CD4-positive, alpha-beta memory T cell (primary cell): Measurements from ENCODE around the gene PTPRG. TPM values are rescaled to one million over a fixed set of nuclear protein-coding genes. Genes with fewer than 3 reads are reported as not detected.

ENCODE experiments used
- CTCF ChIA-PET: fragments of 350-600 bp; sonication (Branson Sonifier 250); formaldehyde crosslinking; loops from one replicate; lab custom pipeline; 2021; ENCODE audit warnings: inconsistent platforms; ENCODE audit not compliant: partially characterized antibody; lab: Charles Lee
- POLR2A ChIA-PET: fragments of 350-600 bp; sonication (Branson Sonifier 250); formaldehyde crosslinking; loops from one replicate; lab custom pipeline; 2021; ENCODE audit not compliant: partially characterized antibody; lab: Charles Lee
- DNase-seq, 5 donors: peaks; one replicate each; pipeline versions ENCODE4 v3.0.0 to v3.0.0-alpha.2; 2020 to 2022; ENCODE audit warnings: mixed read lengths in 1 of 5
- H3K27ac ChIP-seq: one replicate; pipeline ENCODE4 v1.7.0; 2013; ENCODE audit warnings: low read depth, low read length
- H3K27me3 ChIP-seq: 2 replicates; pipeline ENCODE4 v1.7.0; 2013; ENCODE audit warnings: mild to moderate bottlenecking, low read length, moderate library complexity; ENCODE audit not compliant: insufficient read depth
- H3K36me3 ChIP-seq: 2 replicates; pipeline ENCODE4 v1.7.0; 2013; ENCODE audit warnings: mild to moderate bottlenecking, low read length, moderate library complexity; ENCODE audit not compliant: insufficient read depth
- H3K4me1 ChIP-seq: 2 replicates; pipeline ENCODE4 v1.7.0; 2013; ENCODE audit warnings: mild to moderate bottlenecking, low read length, moderate library complexity; ENCODE audit not compliant: insufficient read depth
- H3K4me3 ChIP-seq, 2 donors: one replicate each; pipeline ENCODE4 v1.7.0; 2013; ENCODE audit warnings: low read length in 2 of 2, mild to moderate bottlenecking in 1 of 2
- H3K9me3 ChIP-seq, 2 donors: one replicate each; pipeline ENCODE4 v1.7.0; 2013; ENCODE audit warnings: low read length in 2 of 2, control low read depth in 1 of 2; ENCODE audit not compliant: control insufficient read depth in 1 of 2
- H3K27ac Mint-ChIP-seq, 7 donors: one replicate each; pipeline ENCODE4 v1.8.0; 2020 to 2021; ENCODE audit warnings: mixed read lengths in 7 of 7, mild to moderate bottlenecking in 6 of 7, inconsistent platforms in 3 of 7, moderate library complexity in 3 of 7
- H3K27me3 Mint-ChIP-seq, 2 donors: one replicate each; pipeline ENCODE4 v1.8.0; 2020 to 2021; ENCODE audit warnings: mixed read lengths in 2 of 2
- H3K36me3 Mint-ChIP-seq, 2 donors: one replicate each; pipeline ENCODE4 v1.8.0; 2020 to 2021; ENCODE audit warnings: mixed read lengths in 2 of 2, inconsistent platforms in 1 of 2, mild to moderate bottlenecking in 1 of 2
- H3K4me1 Mint-ChIP-seq, 4 donors: one replicate each; pipeline ENCODE4 v1.8.0; 2020 to 2021; ENCODE audit warnings: mixed read lengths in 4 of 4, mild to moderate bottlenecking in 1 of 4
- H3K4me3 Mint-ChIP-seq, 8 donors: one replicate each; pipeline ENCODE4 v1.8.0; 2020 to 2021; ENCODE audit warnings: mixed read lengths in 8 of 8, mild to moderate bottlenecking in 7 of 8, moderate library complexity in 6 of 8, inconsistent platforms in 3 of 8
- H3K9me3 Mint-ChIP-seq, 8 donors: one replicate each; pipeline ENCODE4 v1.8.0; 2020 to 2021; ENCODE audit warnings: mixed read lengths in 8 of 8, mild to moderate bottlenecking in 5 of 8, inconsistent platforms in 3 of 8, moderate library complexity in 1 of 8
- intact Hi-C: fragments of 100-400 bp; cut with micrococcal nuclease; formaldehyde crosslinking; loops from one replicate; pipeline ENCODE4 v1.15.1; 2023
- polyA plus RNA-seq, 2 donors: library from polyadenylated mRNA; unstranded; fragments of 300-500 nt; fragmentation: Illumina TruSeq; gene quantifications; one replicate each; pipeline ENCODE4 v1.2.3, GENCODE V29; 2021
- total RNA-seq, 2 experiments: library from RNA; stranded (reverse); gene quantifications; one replicate each; pipeline ENCODE4 v1.2.3, GENCODE V29; 2021

The PTPRG gene
- total and polyA plus RNA-seq, 4 experiments from 2014 or later, result not detected

GRCh38 chr3:62151591-62151990 is 590.2 kb downstream of the PTPRG start:
- no peak overlapping the region for H3K27ac ChIP-seq
- CTCF ChIA-PET, result no interaction called here
- no peak overlapping the region for H3K27ac Mint-ChIP-seq
- H3K27me3 Mint-ChIP-seq, result no peaks in the 10 kb centered on the region
- no peak overlapping the region for H3K4me3 Mint-ChIP-seq
- POLR2A ChIA-PET, result no interaction called here
- H3K9me3 Mint-ChIP-seq, result peaks cover 0 to 3% (median 0%) of the 10 kb centered on the region in 8 donors
- H3K36me3 Mint-ChIP-seq, result no peaks in the 10 kb centered on the region
- H3K9me3 ChIP-seq, result no peaks in the 10 kb centered on the region
- H3K27me3 ChIP-seq, result no peaks in the 10 kb centered on the region
- intact Hi-C loops, result no loop called here
- DNase-seq, result no peak
- no peaks in the 10 kb centered on the region for H3K4me1 ChIP-seq
- no peaks in the 10 kb centered on the region for H3K36me3 ChIP-seq
- no peaks in the 10 kb centered on the region for H3K4me1 Mint-ChIP-seq
- no peak overlapping the region for H3K4me3 ChIP-seq

- intact Hi-C loops, result no loop called here
Observed at GRCh38 chr3:62153231-62153630, 591.9 kb downstream of the PTPRG start.

GRCh38 chr3:62154457-62155148 is 593.2 kb downstream of the PTPRG start:
- Mint-ChIP-seq H3K27ac (no peak overlapping the region), H3K9me3 (peaks cover 0 to 3% (median 0%) of the 10 kb centered on the region in 8 donors), H3K27me3 (no peaks in the 10 kb centered on the region), H3K36me3 (no peaks in the 10 kb centered on the region), H3K4me3 (no peak overlapping the region), H3K4me1 (no peaks in the 10 kb centered on the region)
- no peak for DNase-seq
- Histone ChIP-seq H3K9me3 (no peaks in the 10 kb centered on the region), H3K4me3 (no peak overlapping the region), H3K27ac (no peak overlapping the region), H3K36me3 (no peaks in the 10 kb centered on the region), H3K4me1 (no peaks in the 10 kb centered on the region), H3K27me3 (no peaks in the 10 kb centered on the region)
- intact Hi-C loops, result no loop called here
- ChIA-PET CTCF (no interaction called here), POLR2A (no interaction called here)

More at GRCh38 chr3:62153231-62153630, 591.9 kb downstream of the PTPRG start:
- Histone ChIP-seq H3K36me3 (no peaks in the 10 kb centered on the region), H3K27me3 (no peaks in the 10 kb centered on the region), H3K4me1 (no peaks in the 10 kb centered on the region), H3K9me3 (no peaks in the 10 kb centered on the region), H3K27ac (no peak overlapping the region), H3K4me3 (no peak overlapping the region)
- no peak for DNase-seq
- ChIA-PET CTCF (no interaction called here), POLR2A (no interaction called here)
- H3K4me3 Mint-ChIP-seq, result no peak overlapping the region
- H3K9me3 Mint-ChIP-seq, result peaks cover 0 to 3% (median 0%) of the 10 kb centered on the region in 8 donors
- H3K4me1 Mint-ChIP-seq, result no peaks in the 10 kb centered on the region
- no peaks in the 10 kb centered on the region for H3K27me3 Mint-ChIP-seq
- no peaks in the 10 kb centered on the region for H3K36me3 Mint-ChIP-seq
- no peak overlapping the region for H3K27ac Mint-ChIP-seq

GRCh38 chr3:62159056-62159708 is 597.8 kb downstream of the PTPRG start:
- intact Hi-C loops, result no loop called here
- H3K4me3 ChIP-seq, result no peak overlapping the region
- no peaks in the 10 kb centered on the region for H3K27me3 ChIP-seq
- Mint-ChIP-seq H3K36me3 (no peaks in the 10 kb centered on the region), H3K27ac (no peak overlapping the region), H3K4me3 (no peak overlapping the region), H3K27me3 (no peaks in the 10 kb centered on the region), H3K9me3 (peaks cover 0 to 3% (median 0%) of the 10 kb centered on the region in 8 donors), H3K4me1 (no peaks in the 10 kb centered on the region)
- ChIA-PET POLR2A (no interaction called here), CTCF (no interaction called here)
- H3K9me3 ChIP-seq, result no peaks in the 10 kb centered on the region
- no peak overlapping the region for H3K27ac ChIP-seq
- DNase-seq, result no peak
- H3K36me3 ChIP-seq, result no peaks in the 10 kb centered on the region
- H3K4me1 ChIP-seq, result no peaks in the 10 kb centered on the region

- DNase-seq, result no peak
- H3K4me3 Mint-ChIP-seq, result no peak overlapping the region
- CTCF ChIA-PET, result no interaction called here
- H3K4me1 Mint-ChIP-seq, result no peaks in the 10 kb centered on the region
- no peaks in the 10 kb centered on the region for H3K36me3 ChIP-seq
- H3K36me3 Mint-ChIP-seq, result no peaks in the 10 kb centered on the region
- H3K9me3 ChIP-seq, result no peaks in the 10 kb centered on the region
- H3K27ac ChIP-seq, result no peak overlapping the region
- H3K4me3 ChIP-seq, result no peak overlapping the region
- no peak overlapping the region for H3K27ac Mint-ChIP-seq
- H3K27me3 Mint-ChIP-seq, result no peaks in the 10 kb centered on the region
- peaks cover 0 to 3% (median 0%) of the 10 kb centered on the region in 8 donors for H3K9me3 Mint-ChIP-seq
- H3K27me3 ChIP-seq, result no peaks in the 10 kb centered on the region
- no peaks in the 10 kb centered on the region for H3K4me1 ChIP-seq
- intact Hi-C loops, result no loop called here
- POLR2A ChIA-PET, result no interaction called here
Observed at GRCh38 chr3:62159709-62160092, 598.3 kb downstream of the PTPRG start.

DNA sequence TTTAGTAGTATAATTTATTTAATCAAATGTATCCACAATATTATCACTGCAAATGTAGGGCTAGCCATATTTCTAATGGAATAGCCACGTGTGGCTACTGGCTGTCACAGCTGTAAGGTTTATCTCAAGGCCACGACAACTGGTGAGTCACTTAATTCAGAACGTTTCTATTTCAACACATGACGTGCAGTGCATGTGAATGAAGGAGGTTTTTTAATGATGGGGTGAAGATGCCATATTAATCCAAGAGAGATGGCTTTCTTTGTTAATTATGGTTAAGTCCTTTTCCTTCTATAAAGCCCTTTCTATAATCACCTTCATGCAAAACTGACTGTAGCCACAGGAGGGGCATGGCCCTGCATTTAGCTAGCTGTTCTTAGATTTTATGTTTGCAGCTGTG is 600.0 kb downstream of the PTPRG start:
- intact Hi-C loops, result no loop called here
- Histone ChIP-seq H3K27me3 (no peaks in the 10 kb centered on the region), H3K27ac (no peak overlapping the region), H3K9me3 (no peaks in the 10 kb centered on the region), H3K4me3 (no peak overlapping the region), H3K4me1 (no peaks in the 10 kb centered on the region), H3K36me3 (no peaks in the 10 kb centered on the region)
- no peaks in the 10 kb centered on the region for H3K27me3 Mint-ChIP-seq
- no peak for DNase-seq
- no peaks in the 10 kb centered on the region for H3K36me3 Mint-ChIP-seq
- ChIA-PET POLR2A (no interaction called here), CTCF (interaction anchor here (0.6 kb wide), 1 partner anchor 38 kb away, joined by 3 read pairs; no protein-coding TSS in a partner anchor)
- H3K27ac Mint-ChIP-seq, result no peak overlapping the region
- peaks cover 0 to 3% (median 0%) of the 10 kb centered on the region in 8 donors for H3K9me3 Mint-ChIP-seq
- H3K4me1 Mint-ChIP-seq, result no peaks in the 10 kb centered on the region
- H3K4me3 Mint-ChIP-seq, result no peak overlapping the region

DNA sequence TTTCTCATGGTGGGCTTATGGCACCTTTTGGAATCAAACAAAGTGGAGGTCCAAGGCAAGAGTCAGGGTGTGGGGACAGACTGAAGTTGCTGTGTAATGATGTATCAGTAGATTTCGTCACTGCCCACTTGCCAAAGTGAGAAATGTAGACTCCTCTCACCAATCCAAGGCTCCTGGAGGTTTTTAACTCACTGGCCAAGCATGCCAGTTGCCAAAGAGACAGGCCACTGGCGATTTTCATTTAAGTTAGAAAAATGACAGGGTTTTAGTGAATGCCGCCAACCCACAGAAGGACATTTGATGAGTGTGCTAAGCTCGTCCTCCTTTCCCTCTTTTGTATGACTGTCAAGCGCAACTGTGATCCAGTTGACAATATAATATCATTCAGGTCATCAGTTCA is 602.8 kb downstream of the PTPRG start:
- Mint-ChIP-seq H3K27ac (no peak overlapping the region), H3K36me3 (no peaks in the 10 kb centered on the region), H3K9me3 (peaks cover 0 to 3% (median 0%) of the 10 kb centered on the region in 8 donors), H3K27me3 (no peaks in the 10 kb centered on the region), H3K4me3 (no peak overlapping the region), H3K4me1 (no peaks in the 10 kb centered on the region)
- H3K4me1 ChIP-seq, result no peaks in the 10 kb centered on the region
- DNase-seq, result no peak
- H3K27me3 ChIP-seq, result no peaks in the 10 kb centered on the region
- CTCF ChIA-PET, result no interaction called here
- no peaks in the 10 kb centered on the region for H3K9me3 ChIP-seq
- no peaks in the 10 kb centered on the region for H3K36me3 ChIP-seq
- H3K27ac ChIP-seq, result no peak overlapping the region
- no peak overlapping the region for H3K4me3 ChIP-seq
- intact Hi-C loops, result no loop called here
- POLR2A ChIA-PET, result no interaction called here
